GM12878 (cell line): ENCODE results near the gene SESN1. TPM values are rescaled to one million over a fixed set of nuclear protein-coding genes. Genes with fewer than 3 reads are reported as not detected.

Source experiments
- ATAC-seq: fragments of 200-7000 bp; cut with Tn5 transposase; 3 replicates; pipeline ENCODE4 v1.9.1; 2020; ENCODE audit warnings: mild to moderate bottlenecking, moderate library complexity
- BruUV-seq: library from RNA; stranded (reverse); fragments of 400-500 nt; replicated peaks from 2 replicates; lab custom pipeline; 2021; lab: Mats Ljungman, UMichigan
- CTCF ChIA-PET: fragments of 300-600 bp; sonication (Branson Sonifier 250); formaldehyde crosslinking; extraction: SDS; loops from one replicate; lab custom pipeline; 2021; ENCODE audit warnings: inconsistent platforms; lab: Yijun Ruan, JAX
- POLR2A ChIA-PET: fragments of 350-600 bp; formaldehyde crosslinking; extraction: SDS; loops from one replicate; lab custom pipeline; 2021; ENCODE audit warnings: inconsistent platforms; lab: Charles Lee
- RAD21 ChIA-PET: fragments of 300-600 bp; sonication (Branson Sonifier 250); formaldehyde crosslinking; loops from one replicate; lab custom pipeline; 2023; ENCODE audit warnings: antibody characterized with exemption; ENCODE audit not compliant: unreplicated experiment; lab: Charles Lee
- SMC1A ChIA-PET: fragments of 300-600 bp; sonication (Branson Sonifier 250); formaldehyde crosslinking; loops from one replicate; lab custom pipeline; 2023; ENCODE audit not compliant: unreplicated experiment, uncharacterized antibody; lab: Charles Lee
- DNase-seq: peaks from one replicate; pipeline ENCODE4 v3.0.0-alpha.2; 2011; ENCODE audit warnings: low read depth, low spot score
- FAIRE-seq: peaks from 3 replicates; lab custom pipeline; 2011; peaks lifted over from hg19 to GRCh38; lab: Jason Lieb, UNC
- H2AFZ ChIP-seq: 2 replicates; pipeline ENCODE4 v1.6.0; 2011; ENCODE audit warnings: low read depth, low read length, control low read depth; ENCODE audit not compliant: control insufficient read depth
- H3K27ac ChIP-seq: 2 replicates; pipeline ENCODE4 v1.5.1; 2011; ENCODE audit warnings: control low read depth; ENCODE audit not compliant: control insufficient read depth, insufficient read depth
- H3K27me3 ChIP-seq, 2 experiments: replicated peaks in 1 of 2; 2 replicates each; pipeline versions ENCODE4 v1.6.0 to v1.6.1; 2011; ENCODE audit warnings: low read length in 1 of 2; ENCODE audit not compliant: control insufficient read depth in 2 of 2, insufficient read depth in 2 of 2
- H3K36me3 ChIP-seq, 2 experiments: 2 replicates each; pipeline ENCODE4 v1.5.1; 2011; ENCODE audit warnings: low read length in 1 of 2; ENCODE audit not compliant: control insufficient read depth in 2 of 2, insufficient read depth in 2 of 2
- H3K4me1 ChIP-seq: 2 replicates; pipeline ENCODE4 v1.6.1; 2011; ENCODE audit warnings: mild to moderate bottlenecking, low read length, moderate library complexity, mixed read lengths; ENCODE audit not compliant: control insufficient read depth, insufficient read depth
- H3K4me2 ChIP-seq: 2 replicates; pipeline ENCODE4 v1.6.0; 2011; ENCODE audit warnings: control low read depth; ENCODE audit not compliant: control insufficient read depth, insufficient read depth
- H3K4me3 ChIP-seq: fragments of 200-600 bp; sonication (generic); 2 replicates; pipeline ENCODE4 v1.5.1; 2016
- H3K79me2 ChIP-seq: 2 replicates; pipeline ENCODE4 v1.6.0; 2011; ENCODE audit warnings: low read length; ENCODE audit not compliant: control insufficient read depth, insufficient read depth
- H3K9ac ChIP-seq: 2 replicates; pipeline ENCODE4 v1.8.0; 2011; ENCODE audit warnings: low read length, control low read depth, mixed read lengths; ENCODE audit not compliant: control insufficient read depth, insufficient read depth
- H3K9me3 ChIP-seq: replicated peaks from 3 replicates; pipeline ENCODE4 v1.5.1; 2011; ENCODE audit warnings: mild to moderate bottlenecking, low read length; ENCODE audit not compliant: control insufficient read depth, insufficient read depth
- H4K20me1 ChIP-seq: 2 replicates; pipeline ENCODE4 v1.6.0; 2011; ENCODE audit not compliant: control insufficient read depth, insufficient read depth
- CBX5 ChIP-seq: sonication (generic); IDR thresholded peaks from 2 replicates; pipeline ENCODE4 v1.6.1; 2016; ENCODE audit warnings: low read depth, moderate library complexity, mild to moderate bottlenecking, inconsistent platforms
- EGR1 ChIP-seq, 2 experiments: IDR thresholded peaks; 1 replicate in 1 of 2; 2 replicates in 1 of 2; pipeline ENCODE4 v1.6.1; 2011 to 2012; ENCODE audit warnings: low read depth in 2 of 2, low read length in 2 of 2, borderline replicate concordance in 1 of 2, mild to moderate bottlenecking in 1 of 2, moderate library complexity in 1 of 2
- HCFC1 ChIP-seq: fragments of 150-350 bp; IDR thresholded peaks from 2 replicates; pipeline ENCODE4 v1.6.1; 2014; ENCODE audit warnings: low read length
- MYB ChIP-seq: fragments of 150-350 bp; IDR thresholded peaks from 2 replicates; pipeline ENCODE4 v1.6.1; 2014; ENCODE audit warnings: mild to moderate bottlenecking, low read depth, low read length, borderline replicate concordance
- PML ChIP-seq: IDR thresholded peaks from 2 replicates; pipeline ENCODE4 v1.6.1; 2012; ENCODE audit warnings: low read length, inconsistent platforms
- POU2F2 ChIP-seq: IDR thresholded peaks from 3 replicates; pipeline ENCODE4 v1.6.1; 2011; ENCODE audit warnings: low read depth, mild to moderate bottlenecking, low read length, borderline replicate concordance
- RELB ChIP-seq: fragments of 450-650 bp; IDR thresholded peaks from 2 replicates; pipeline ENCODE4 v1.6.1; 2017; ENCODE audit warnings: low read depth, mild to moderate bottlenecking, moderate library complexity
- SIX5 ChIP-seq: IDR thresholded peaks from 2 replicates; pipeline ENCODE4 v1.6.1; 2011; ENCODE audit warnings: mild to moderate bottlenecking, low read depth, low read length, moderate library complexity; ENCODE audit not compliant: severe bottlenecking
- SPI1 ChIP-seq: IDR thresholded peaks from 2 replicates; pipeline ENCODE4 v1.6.1; 2011; ENCODE audit warnings: low read depth, mild to moderate bottlenecking, low read length, moderate library complexity, borderline replicate concordance; ENCODE audit not compliant: insufficient read depth
- YY1 ChIP-seq: IDR thresholded peaks from 2 replicates; pipeline ENCODE4 v1.6.1; 2011; ENCODE audit warnings: low read depth, mild to moderate bottlenecking, low read length
- ZSCAN29 ChIP-seq: fragments of 450-650 bp; IDR thresholded peaks from 2 replicates; pipeline ENCODE4 v1.6.1; 2017; ENCODE audit warnings: mild to moderate bottlenecking, moderate library complexity
- WGBS: methylation state at CpG from one replicate; pipeline ENCODE4 v1.1.6; 2016; ENCODE audit warnings: low lambda C conversion rate; ENCODE audit not compliant: insufficient replicate concordance, insufficient coverage; ENCODE audit errors: missing lambda C conversion rate; 5-methylcytosine and 5-hydroxymethylcytosine counted together
- in situ Hi-C: fragments of 300-500 bp; cut with MboI; formaldehyde crosslinking; loops from 9 replicates; pipeline ENCODE4 v1.14.3; 2018; ENCODE audit warnings: mixed read lengths
- intact Hi-C: fragments of 100-400 bp; cut with micrococcal nuclease; formaldehyde crosslinking; loops from one replicate; pipeline ENCODE4 v1.14.2; 2022; ENCODE audit not compliant: unreplicated experiment
- polyA plus RNA-seq, 11 experiments: library from polyadenylated mRNA; depleted of rRNA in 4 of 11; unstranded in 6 of 11; stranded (reverse) in 5 of 11; fragments of >200 nt; fragmentation: Nextera tagmentation in 4 of 11; fragmentation: Illumina TruSeq in 1 of 11; extraction: Ambion mirVana in 4 of 11; extraction: Trizol in 1 of 11; gene quantifications; 1 replicate in 1 of 11; 2 replicates in 10 of 11; pipeline versions ENCODE4 v1.2.1 to v1.2.3, GENCODE V29; 2011 to 2016; ENCODE audit warnings: inconsistent platforms in 2 of 11, missing spikeins in 2 of 11, low read depth in 1 of 11
- total RNA-seq, 4 experiments: library from RNA; depleted of rRNA in 3 of 4; stranded (reverse); fragments of >200 nt in 3 of 4; fragmentation: Illumina TruSeq in 1 of 4; extraction: Trizol in 1 of 4; gene quantifications; 2 replicates each; pipeline versions ENCODE4 v1.2.1 to v1.2.3, GENCODE V29; 2013 to 2021

SESN1 gene
- total and polyA plus RNA-seq, 10 of the 15 experiments (the other 5 are each of a cell fraction or from before 2014, with no cell fraction given), result 1.3 to 13.0 (median 3.3) TPM

DNA sequence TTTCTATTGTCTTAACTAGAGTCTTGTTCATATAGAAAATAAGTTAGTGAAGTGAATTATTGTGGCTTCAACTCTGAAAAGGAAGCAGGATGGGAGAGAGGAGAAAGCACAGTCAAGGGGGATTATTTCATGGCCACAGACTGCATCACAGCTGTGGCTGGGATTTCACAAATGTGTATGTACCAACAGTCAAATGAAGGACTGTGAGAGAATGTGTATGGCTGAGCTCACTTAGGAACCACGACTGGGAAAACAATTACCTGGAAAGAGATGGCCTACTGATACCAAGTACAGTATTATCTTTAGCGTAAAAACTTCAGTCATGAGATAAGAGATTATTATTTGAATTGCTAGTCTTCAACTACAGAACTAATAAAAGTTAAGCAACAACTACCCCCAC lies 54.9 kb downstream of the SESN1 start:
- FAIRE-seq (no peak), DNase-seq (no peak), ATAC-seq (no peak; the same call in 2 of the 3 replicates)
- H3K79me2 ChIP-seq, result no peaks in the 10 kb centered on the region
- TF ChIP-seq RELB (no peak), YY1 (no peak), HCFC1 (no peak), POU2F2 (no peak), MYB (no peak), PML (no peak), ZSCAN29 (no peak), SPI1 (no peak), EGR1 (IDR thresholded peaks at IDR 0.05; ENCODE audit: borderline replicate concordance in 1 of 2, low read depth in 2 of 2, low read length in 2 of 2) (no peak), CBX5 (no peak), SIX5 (no peak)
- in situ Hi-C loops (no loop called here), intact Hi-C loops (no loop called here)
- ChIA-PET SMC1A (interaction anchor here (0.7 kb wide), 1 partner anchor 38 kb away, joined by 3 read pairs; no protein-coding TSS in a partner anchor), CTCF (interaction anchor here (0.6 to 1.2 kb wide), 4 partner anchors 14 to 33 kb away, joined by 3 read pairs; no protein-coding TSS in a partner anchor), POLR2A (no interaction called here), RAD21 (interaction anchor here (1.3 kb wide), 1 partner anchor 32 kb away, joined by 3 read pairs; no protein-coding TSS in a partner anchor)
- H3K4me2 ChIP-seq, result no peak overlapping the region
- no peaks in the 10 kb centered on the region for H3K4me1 ChIP-seq
- no TSS peak for BruUV-seq
- H3K27me3 ChIP-seq, result no peaks in the 10 kb centered on the region; a peak in 1 of 4 replicates
- no peaks in the 10 kb centered on the region for H4K20me1 ChIP-seq
- WGBS, result 41% methylated on average over 2 of the region's 2 CpGs
- H2AFZ ChIP-seq, result no peak overlapping the region
- H3K9me3 ChIP-seq, result no peaks in the 10 kb centered on the region
- H3K27ac ChIP-seq, result no peak overlapping the region
- H3K4me3 ChIP-seq, result no peak overlapping the region
- no peak overlapping the region for H3K9ac ChIP-seq
- no peaks in the 10 kb centered on the region for H3K36me3 ChIP-seq
